Esophagus squamous epithelium (tissue), 5 donors: Measurements from ENCODE around the gene SOAT2. TPM values are rescaled to one million over a fixed set of nuclear protein-coding genes. Genes with fewer than 3 reads are reported as not detected.

Source experiments
- DNase-seq: peaks from one replicate; lab custom pipeline; 2025; lab: John Stamatoyannopoulos, UW
- H3K27ac ChIP-seq, 4 donors: fragments of 200-600 bp; sonication (generic); one replicate each; pipeline ENCODE4 v1.5.1; 2016 to 2019; ENCODE audit warnings: mild to moderate bottlenecking in 1 of 4
- H3K27me3 ChIP-seq, 4 donors: fragments of 200-600 bp; sonication (generic); 1 replicate in 3 of 4; 2 replicates in 1 of 4; pipeline versions ENCODE4 v1.5.1 to v1.6.0; 2017 to 2021; ENCODE audit warnings: antibody characterized with exemption in 1 of 4
- H3K36me3 ChIP-seq, 3 donors: fragments of 200-600 bp; sonication (generic); one replicate each; pipeline ENCODE4 v1.5.1; 2016 to 2019
- H3K4me1 ChIP-seq, 3 donors: fragments of 200-600 bp; sonication (generic); one replicate each; pipeline ENCODE4 v1.5.1; 2017 to 2019
- H3K4me3 ChIP-seq, 4 donors: fragments of 200-600 bp; sonication (generic); 1 replicate in 3 of 4; 2 replicates in 1 of 4; pipeline ENCODE4 v1.5.1; 2016 to 2019; ENCODE audit warnings: mild to moderate bottlenecking in 2 of 4, moderate library complexity in 1 of 4
- H3K9me3 ChIP-seq, 3 donors: fragments of 200-600 bp; sonication (generic); one replicate each; pipeline ENCODE4 v1.5.1; 2016 to 2019
- POLR2A ChIP-seq, 4 donors: fragments of 450-650 bp; IDR thresholded peaks; one replicate each; pipeline ENCODE4 v1.6.1; 2017; ENCODE audit warnings: antibody characterized with exemption in 4 of 4, mild to moderate bottlenecking in 4 of 4, moderate library complexity in 3 of 4
- WGBS, 2 donors: methylation state at CpG; one replicate each; pipeline ENCODE4 v1.1.5; 2018; 5-methylcytosine and 5-hydroxymethylcytosine counted together
- intact Hi-C: fragments of 100-400 bp; cut with DNase I; formaldehyde crosslinking; loops from one replicate; pipeline ENCODE4 v1.15.0; 2022
- total RNA-seq, 4 donors: library from RNA; depleted of rRNA; stranded (reverse); fragments of >200 nt; gene quantifications; one replicate each; pipeline ENCODE4 v1.1.0, GENCODE V29; 2016
- TF ChIP-seq, protein P1 (sequence below), 6 experiments: fragments of 450-650 bp in 4 of 6; fragments of 200-600 bp in 2 of 6; sonication (generic) in 2 of 6; IDR thresholded peaks; one replicate each; pipeline ENCODE4 v1.5.1; 2016 to 2019; ENCODE audit warnings: antibody characterized with exemption in 6 of 6, mild to moderate bottlenecking in 4 of 6, moderate library complexity in 4 of 6
- donor health status: DM: yes; HTN: yes; CAD: no.

The SOAT2 gene
- total RNA-seq, 4 donors from 2014 or later, result not detected

DNA sequence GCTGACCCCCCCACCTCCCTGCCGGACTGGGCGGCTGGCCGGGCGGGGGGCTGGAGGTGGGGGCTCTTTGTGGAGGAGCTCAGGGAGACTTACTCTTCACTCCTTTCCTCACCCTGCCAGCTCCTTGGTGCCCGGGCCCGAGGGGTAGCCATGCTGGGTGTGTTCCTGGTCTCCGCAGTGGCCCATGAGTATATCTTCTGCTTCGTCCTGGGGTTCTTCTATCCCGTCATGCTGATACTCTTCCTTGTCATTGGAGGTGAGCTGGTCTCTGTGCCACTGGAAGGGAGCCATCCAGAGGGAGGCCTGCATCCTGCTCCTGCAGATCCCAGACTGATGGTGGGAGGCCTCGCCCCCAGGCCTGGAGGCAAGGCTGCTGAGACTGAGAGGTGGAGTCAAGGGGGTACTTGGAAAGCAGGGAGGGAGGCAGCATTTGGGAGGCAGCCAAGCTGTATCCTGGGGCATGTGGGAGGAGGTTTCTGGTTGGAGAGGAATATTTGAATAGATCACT, 19.7 kb downstream of the SOAT2 start:
- Histone ChIP-seq H3K27me3 (no peaks in the 10 kb centered on the region), H3K4me3 (no peak overlapping the region), H3K9me3 (no peaks in the 10 kb centered on the region), H3K27ac (no peak overlapping the region), H3K4me1 (no peaks in the 10 kb centered on the region), H3K36me3 (no peaks in the 10 kb centered on the region)
- WGBS, 2 donors, result 82% methylated on average over 2 of the region's 10 CpGs; no CpG with 5 or more reads in 1 of the 2 donors
- TF ChIP-seq, protein P1, sequence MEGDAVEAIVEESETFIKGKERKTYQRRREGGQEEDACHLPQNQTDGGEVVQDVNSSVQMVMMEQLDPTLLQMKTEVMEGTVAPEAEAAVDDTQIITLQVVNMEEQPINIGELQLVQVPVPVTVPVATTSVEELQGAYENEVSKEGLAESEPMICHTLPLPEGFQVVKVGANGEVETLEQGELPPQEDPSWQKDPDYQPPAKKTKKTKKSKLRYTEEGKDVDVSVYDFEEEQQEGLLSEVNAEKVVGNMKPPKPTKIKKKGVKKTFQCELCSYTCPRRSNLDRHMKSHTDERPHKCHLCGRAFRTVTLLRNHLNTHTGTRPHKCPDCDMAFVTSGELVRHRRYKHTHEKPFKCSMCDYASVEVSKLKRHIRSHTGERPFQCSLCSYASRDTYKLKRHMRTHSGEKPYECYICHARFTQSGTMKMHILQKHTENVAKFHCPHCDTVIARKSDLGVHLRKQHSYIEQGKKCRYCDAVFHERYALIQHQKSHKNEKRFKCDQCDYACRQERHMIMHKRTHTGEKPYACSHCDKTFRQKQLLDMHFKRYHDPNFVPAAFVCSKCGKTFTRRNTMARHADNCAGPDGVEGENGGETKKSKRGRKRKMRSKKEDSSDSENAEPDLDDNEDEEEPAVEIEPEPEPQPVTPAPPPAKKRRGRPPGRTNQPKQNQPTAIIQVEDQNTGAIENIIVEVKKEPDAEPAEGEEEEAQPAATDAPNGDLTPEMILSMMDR (IDR thresholded peaks at IDR 0.05), result no peak
- no peak for TF ChIP-seq POLR2A (IDR thresholded peaks at IDR 0.05)
- no peak for DNase-seq
- intact Hi-C loops, result no loop called here

DNA sequence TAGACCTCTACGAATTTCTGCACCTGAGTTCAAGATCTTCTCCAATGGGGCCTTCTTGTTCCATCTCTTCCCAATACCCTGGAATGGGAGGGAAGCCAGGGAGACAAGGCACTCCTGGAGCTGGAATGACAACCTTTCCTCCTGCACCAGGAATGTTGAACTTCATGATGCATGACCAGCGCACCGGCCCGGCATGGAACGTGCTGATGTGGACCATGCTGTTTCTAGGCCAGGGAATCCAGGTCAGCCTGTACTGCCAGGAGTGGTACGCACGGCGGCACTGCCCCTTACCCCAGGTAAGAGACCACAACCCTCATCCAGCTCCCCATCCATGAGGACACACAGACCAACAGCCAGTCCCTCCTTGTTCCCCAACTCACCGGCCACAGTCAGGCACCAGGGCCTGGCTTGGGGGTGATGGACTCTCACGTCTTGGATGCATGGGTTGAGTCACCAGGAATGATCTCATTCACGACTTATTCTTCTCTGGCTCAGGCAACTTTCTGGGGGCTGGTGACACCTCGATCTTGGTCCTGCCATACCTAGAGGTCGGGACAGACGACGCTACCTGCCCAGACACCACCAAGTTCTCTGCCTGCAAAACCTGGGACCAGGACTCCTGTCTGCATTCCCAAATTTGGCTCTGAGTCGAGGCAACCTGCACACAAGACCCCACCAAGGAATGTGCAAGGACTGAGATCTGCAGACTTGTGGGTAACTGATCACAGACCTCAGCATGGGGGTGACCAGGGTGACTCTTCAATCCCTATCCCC, 20.5 kb downstream of the SOAT2 start:
- intact Hi-C loops, result no loop called here
- Histone ChIP-seq H3K9me3 (no peaks in the 10 kb centered on the region), H3K36me3 (no peaks in the 10 kb centered on the region), H3K4me3 (no peak overlapping the region), H3K27me3 (no peaks in the 10 kb centered on the region), H3K27ac (no peak overlapping the region), H3K4me1 (no peaks in the 10 kb centered on the region)
- TF ChIP-seq POLR2A (IDR thresholded peaks at IDR 0.05), result no peak
- TF ChIP-seq, protein P1 (IDR thresholded peaks at IDR 0.05), result no peak
- no peak for DNase-seq
- WGBS, 2 donors, result 71 to 78% methylated on average over 1 to 10 of the region's 16 CpGs

DNA sequence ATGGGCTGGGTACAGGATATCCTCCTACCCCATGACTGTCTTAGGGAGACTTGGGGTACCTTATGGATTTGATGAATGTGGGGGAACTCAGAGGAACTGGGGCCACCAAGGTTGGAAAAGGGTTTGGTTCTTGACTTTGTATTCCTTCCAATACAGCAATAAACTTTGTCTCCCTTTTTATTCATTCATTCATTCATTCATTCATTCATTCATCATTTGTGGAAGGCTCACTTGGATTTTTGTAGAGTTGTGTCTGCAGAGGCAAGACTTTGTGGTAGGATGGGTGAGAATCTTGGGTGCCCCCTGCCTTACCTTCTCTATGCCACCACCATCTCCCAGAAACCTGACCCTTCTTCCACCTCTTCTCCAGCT, 21.1 kb downstream of the SOAT2 start:
- TF ChIP-seq, protein P1 (IDR thresholded peaks at IDR 0.05), result no peak
- TF ChIP-seq POLR2A (IDR thresholded peaks at IDR 0.05), result no peak
- DNase-seq, result no peak
- Histone ChIP-seq H3K27ac (no peak overlapping the region), H3K9me3 (no peaks in the 10 kb centered on the region), H3K4me1 (no peaks in the 10 kb centered on the region), H3K4me3 (no peak overlapping the region), H3K27me3 (no peaks in the 10 kb centered on the region), H3K36me3 (no peaks in the 10 kb centered on the region)
- intact Hi-C loops, result no loop called here

DNA sequence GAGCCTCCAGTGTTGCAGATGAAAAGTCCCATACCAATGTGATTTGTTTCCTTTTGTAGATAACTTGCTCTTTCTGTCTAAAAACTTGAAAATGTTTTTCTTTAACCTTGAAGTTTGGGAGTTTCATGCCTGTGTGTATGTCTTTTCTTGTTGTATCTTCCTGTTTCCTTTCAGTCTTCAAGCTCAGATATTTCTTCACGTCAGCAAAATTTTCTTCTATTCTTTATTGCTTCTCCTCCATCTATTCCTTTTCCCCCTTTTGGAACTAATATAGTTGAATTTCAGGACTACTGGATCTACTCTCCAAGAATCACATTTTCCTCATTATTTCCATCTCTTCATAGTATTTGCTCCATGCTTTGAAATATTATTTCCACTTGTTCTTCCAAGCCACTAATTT, 23.9 kb downstream of the SOAT2 start:
- H3K27ac ChIP-seq, result no peak overlapping the region
- H3K9me3 ChIP-seq, result no peaks in the 10 kb centered on the region
- H3K4me1 ChIP-seq, result no peaks in the 10 kb centered on the region
- intact Hi-C loops, result no loop called here
- WGBS, 2 donors, result 71 to 76% methylated on average over 1 of the region's 1 CpG
- no peak for DNase-seq
- no peaks in the 10 kb centered on the region for H3K27me3 ChIP-seq
- no peaks in the 10 kb centered on the region for H3K36me3 ChIP-seq
- TF ChIP-seq, protein P1 (IDR thresholded peaks at IDR 0.05), result no peak
- TF ChIP-seq POLR2A (IDR thresholded peaks at IDR 0.05), result no peak
- H3K4me3 ChIP-seq, result no peak overlapping the region

DNA sequence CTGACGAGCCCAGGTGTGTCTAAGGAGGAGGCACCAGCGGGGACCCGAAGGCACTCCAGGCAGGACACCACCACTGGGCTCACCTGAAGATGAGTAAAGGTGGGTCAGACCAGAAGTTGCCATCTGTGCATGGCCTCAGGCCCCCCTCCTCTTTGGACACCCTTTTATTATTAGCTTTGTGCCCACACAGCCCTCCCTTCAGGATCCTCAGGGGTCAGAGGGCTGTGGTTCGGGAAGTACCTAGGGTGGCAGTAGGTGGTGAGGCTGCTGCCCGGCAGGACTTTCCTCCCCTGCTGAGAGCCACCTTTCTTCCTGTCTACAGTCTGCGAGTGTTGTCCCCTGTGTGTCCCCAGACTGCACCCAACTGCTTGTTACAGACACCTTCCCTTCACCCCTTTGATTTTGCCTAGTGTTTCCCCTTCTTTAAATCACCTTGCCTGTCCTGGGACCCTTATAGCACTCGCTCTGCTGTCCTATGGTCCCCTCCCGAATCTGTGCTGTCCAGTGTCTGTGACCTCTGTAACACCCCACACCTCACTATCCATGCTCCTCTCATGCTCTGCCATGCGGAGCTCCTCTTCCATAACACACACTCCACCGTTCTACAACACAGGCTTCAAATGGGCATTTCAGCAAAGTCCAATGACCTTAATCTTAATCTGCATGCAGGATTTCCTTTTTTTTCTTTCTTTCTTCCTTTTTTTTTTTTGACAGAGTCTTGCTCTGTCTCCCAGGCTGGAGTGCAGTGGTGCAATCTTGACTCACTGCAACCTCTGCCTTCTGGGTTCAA, 25.7 kb downstream of the SOAT2 start:
- TF ChIP-seq, protein P1 (IDR thresholded peaks at IDR 0.05), result no peak
- TF ChIP-seq POLR2A (IDR thresholded peaks at IDR 0.05), result no peak
- Histone ChIP-seq H3K9me3 (no peaks in the 10 kb centered on the region), H3K36me3 (no peaks in the 10 kb centered on the region), H3K4me1 (no peaks in the 10 kb centered on the region), H3K27ac (no peak overlapping the region), H3K27me3 (no peaks in the 10 kb centered on the region), H3K4me3 (no peak overlapping the region)
- 70 to 78% methylated on average over 8 of the region's 10 CpGs for WGBS, 2 donors
- DNase-seq, result no peak
- intact Hi-C loops, result no loop called here
